CD4-positive, alpha-beta T cell treated with Interleukin-2 at 100 ng/mL for 4 hours (primary cell): ENCODE measurements around the gene SH2D4B.

Experiments
- DNase-seq: peaks from one replicate; pipeline ENCODE4 v3.0.0-alpha.2; 2020; ENCODE audit warnings: low spot score

The SH2D4B gene

GRCh38 chr10:80504158-80504811 lies 33.4 kb upstream of the SH2D4B start:
- DNase-seq = no peak

GRCh38 chr10:80504897-80505465 lies 32.7 kb upstream of the SH2D4B start:
- no peak for DNase-seq

- DNase-seq = no peak
Observed at GRCh38 chr10:80506189-80506575, 31.5 kb upstream of the SH2D4B start.

- DNase-seq = no peak
Observed at GRCh38 chr10:80506836-80507487, 30.7 kb upstream of the SH2D4B start.

- DNase-seq = no peak
Observed at GRCh38 chr10:80509108-80509402, 28.6 kb upstream of the SH2D4B start.

- no peak for DNase-seq
Observed at GRCh38 chr10:80509403-80510161, 28.1 kb upstream of the SH2D4B start.

- DNase-seq = no peak
Observed at GRCh38 chr10:80512031-80512526, 25.6 kb upstream of the SH2D4B start.

- DNase-seq = no peak
Observed at GRCh38 chr10:80513106-80513505, 24.6 kb upstream of the SH2D4B start.

GRCh38 chr10:80515511-80515910 lies 22.2 kb upstream of the SH2D4B start:
- DNase-seq = no peak

- no peak for DNase-seq
Observed at GRCh38 chr10:80515941-80516340, 21.8 kb upstream of the SH2D4B start.

GRCh38 chr10:80516506-80517075 lies 21.1 kb upstream of the SH2D4B start:
- DNase-seq = no peak

- DNase-seq = no peak
Observed at GRCh38 chr10:80517416-80518142, 20.1 kb upstream of the SH2D4B start.

GRCh38 chr10:80518143-80518806 lies 19.4 kb upstream of the SH2D4B start:
- DNase-seq = no peak

GRCh38 chr10:80518807-80519360 lies 18.8 kb upstream of the SH2D4B start:
- DNase-seq = no peak

GRCh38 chr10:80519936-80520650 lies 17.6 kb upstream of the SH2D4B start:
- no peak for DNase-seq

GRCh38 chr10:80520661-80521470 lies 16.8 kb upstream of the SH2D4B start:
- no peak for DNase-seq

- DNase-seq = no peak
Observed at GRCh38 chr10:80522756-80523363, 14.8 kb upstream of the SH2D4B start.

- DNase-seq = no peak
Observed at GRCh38 chr10:80523773-80524172, 13.9 kb upstream of the SH2D4B start.
